Measurements from ENCODE around the gene ANAPC16.

The ANAPC16 gene

GRCh38 chr10:72241691-72242252, 26.0 kb downstream of the ANAPC16 start:
- no peak overlapping the region for H2AK5ac ChIP-seq (ENCODE audit: low read depth, low read length)

GRCh38 chr10:72242675-72243074, 26.9 kb downstream of the ANAPC16 start:
- no peak overlapping the region for H3K27ac ChIP-seq (replicated peaks; ENCODE audit: low read length)

More at GRCh38 chr10:72241691-72242252, 26.0 kb downstream of the ANAPC16 start:
- Histone ChIP-seq H3K36me3 (replicated peaks in 1 of 2; ENCODE audit: control insufficient read depth in 2 of 2, insufficient read depth in 2 of 2, low read length in 2 of 2) (peaks cover 0 to 2% of the 10 kb centered on the region in 2 donors), H3K9ac (ENCODE audit: low read depth, low read length, poor library complexity) (no peak overlapping the region), H3K18ac (ENCODE audit: low read length) (no peak overlapping the region), H3K4ac (ENCODE audit: low read length) (no peak overlapping the region), H3K27ac (replicated peaks; ENCODE audit: low read length) (no peak overlapping the region), H3K14ac (ENCODE audit: low read length) (no peak overlapping the region), H4K8ac (ENCODE audit: low read depth, low read length) (no peak overlapping the region), H3K79me1 (ENCODE audit: low read depth, low read length) (no peaks in the 10 kb centered on the region), H3K4me1 (ENCODE audit: control insufficient read depth in 2 of 2, insufficient read depth in 1 of 2, low read depth in 1 of 2, low read length in 2 of 2) (peaks cover 2 to 5% of the 10 kb centered on the region in 2 donors), H2BK12ac (ENCODE audit: low read length) (no peak overlapping the region), H3K27me3 (ENCODE audit: control insufficient read depth in 3 of 3, insufficient read depth in 3 of 3, low read depth in 1 of 3, low read length in 3 of 3) (no peaks in the 10 kb centered on the region), H3K4me3 (ENCODE audit: low read length in 2 of 2) (no peak overlapping the region), H2BK15ac (ENCODE audit: low read length) (no peak overlapping the region), H3K23ac (ENCODE audit: low read depth, low read length, poor library complexity) (no peak overlapping the region), H3K9me3 (replicated peaks in 1 of 2; ENCODE audit: control insufficient read depth in 2 of 2, insufficient read depth in 1 of 2, low read depth in 1 of 2, low read length in 2 of 2) (no peaks in the 10 kb centered on the region), H4K91ac (ENCODE audit: low read depth, low read length, poor library complexity) (no peak overlapping the region), H2BK5ac (ENCODE audit: low read length) (no peak overlapping the region), H2BK120ac (ENCODE audit: low read depth, low read length) (no peak overlapping the region), H2AFZ (ENCODE audit: low read length) (no peak overlapping the region), H3K4me2 (ENCODE audit: insufficient read depth, low read length, poor library complexity, severe bottlenecking) (no peak overlapping the region)
- DNase-seq (ENCODE audit: low spot score), result no peak
- no CpG with 5 or more reads among the region's 8 CpGs for WGBS, 2 donors (ENCODE audit: extremely low coverage in 2 of 2, insufficient read length in 2 of 2, insufficient replicate concordance in 1 of 2)

GRCh38 chr10:72243822-72244437, 28.1 kb downstream of the ANAPC16 start:
- H2BK5ac ChIP-seq (ENCODE audit: low read length), result no peak overlapping the region
- H3K9me3 ChIP-seq (replicated peaks in 1 of 2; ENCODE audit: control insufficient read depth in 2 of 2, insufficient read depth in 1 of 2, low read depth in 1 of 2, low read length in 2 of 2), result no peaks in the 10 kb centered on the region
- no peaks in the 10 kb centered on the region for H3K27me3 ChIP-seq (ENCODE audit: control insufficient read depth in 3 of 3, insufficient read depth in 3 of 3, low read depth in 1 of 3, low read length in 3 of 3)
- no peak overlapping the region for H2BK120ac ChIP-seq (ENCODE audit: low read depth, low read length)
- no peak overlapping the region for H2BK15ac ChIP-seq (ENCODE audit: low read length)
- H3K27ac ChIP-seq (replicated peaks; ENCODE audit: low read length), result no peak overlapping the region
- H2AK5ac ChIP-seq (ENCODE audit: low read depth, low read length), result peak overlapping the region; percentile 85
- no peak overlapping the region for H2AFZ ChIP-seq (ENCODE audit: low read length)
- DNase-seq (ENCODE audit: low spot score), result no peak
- H3K36me3 ChIP-seq (replicated peaks in 1 of 2; ENCODE audit: control insufficient read depth in 2 of 2, insufficient read depth in 2 of 2, low read length in 2 of 2), result no peaks in the 10 kb centered on the region
- H3K14ac ChIP-seq (ENCODE audit: low read length), result no peak overlapping the region
- no peaks in the 10 kb centered on the region for H3K79me1 ChIP-seq (ENCODE audit: low read depth, low read length)
- no peak overlapping the region for H3K9ac ChIP-seq (ENCODE audit: low read depth, low read length, poor library complexity)
- no peak overlapping the region for H4K8ac ChIP-seq (ENCODE audit: low read depth, low read length)
- H3K4me2 ChIP-seq (ENCODE audit: insufficient read depth, low read length, poor library complexity, severe bottlenecking), result no peak overlapping the region
- no peak overlapping the region for H3K18ac ChIP-seq (ENCODE audit: low read length)
- no peak overlapping the region for H3K4ac ChIP-seq (ENCODE audit: low read length)
- peaks cover 14 to 16% of the 10 kb centered on the region in 2 donors for H3K4me1 ChIP-seq (ENCODE audit: control insufficient read depth in 2 of 2, insufficient read depth in 1 of 2, low read depth in 1 of 2, low read length in 2 of 2)
- H2BK12ac ChIP-seq (ENCODE audit: low read length), result no peak overlapping the region
- no peak overlapping the region for H3K23ac ChIP-seq (ENCODE audit: low read depth, low read length, poor library complexity)
- no peak overlapping the region for H3K4me3 ChIP-seq (ENCODE audit: low read length in 2 of 2)
- no peak overlapping the region for H4K91ac ChIP-seq (ENCODE audit: low read depth, low read length, poor library complexity)
- WGBS, 2 donors (ENCODE audit: extremely low coverage in 2 of 2, insufficient read length in 2 of 2, insufficient replicate concordance in 1 of 2), result no CpG with 5 or more reads among the region's 11 CpGs

More at GRCh38 chr10:72242675-72243074, 26.9 kb downstream of the ANAPC16 start:
- WGBS, 2 donors (ENCODE audit: extremely low coverage in 2 of 2, insufficient read length in 2 of 2, insufficient replicate concordance in 1 of 2), result no CpG with 5 or more reads among the region's 4 CpGs
- H3K9me3 ChIP-seq (replicated peaks in 1 of 2; ENCODE audit: control insufficient read depth in 2 of 2, insufficient read depth in 1 of 2, low read depth in 1 of 2, low read length in 2 of 2), result no peaks in the 10 kb centered on the region
- H3K4me1 ChIP-seq (ENCODE audit: control insufficient read depth in 2 of 2, insufficient read depth in 1 of 2, low read depth in 1 of 2, low read length in 2 of 2), result peaks cover 2 to 5% of the 10 kb centered on the region in 2 donors
- H3K14ac ChIP-seq (ENCODE audit: low read length), result no peak overlapping the region
- H2BK12ac ChIP-seq (ENCODE audit: low read length), result no peak overlapping the region
- peak overlapping the region; percentile 20 for H3K18ac ChIP-seq (ENCODE audit: low read length)
- H3K4ac ChIP-seq (ENCODE audit: low read length), result no peak overlapping the region
- H3K23ac ChIP-seq (ENCODE audit: low read depth, low read length, poor library complexity), result no peak overlapping the region
- no peaks in the 10 kb centered on the region for H3K27me3 ChIP-seq (ENCODE audit: control insufficient read depth in 3 of 3, insufficient read depth in 3 of 3, low read depth in 1 of 3, low read length in 3 of 3)
- no peak overlapping the region for H2BK120ac ChIP-seq (ENCODE audit: low read depth, low read length)
- H4K91ac ChIP-seq (ENCODE audit: low read depth, low read length, poor library complexity), result no peak overlapping the region
- H2BK5ac ChIP-seq (ENCODE audit: low read length), result no peak overlapping the region
- no peak overlapping the region for H3K4me3 ChIP-seq (ENCODE audit: low read length in 2 of 2)
- no peak overlapping the region for H2BK15ac ChIP-seq (ENCODE audit: low read length)
- H2AFZ ChIP-seq (ENCODE audit: low read length), result peak overlapping the region; percentile 56
- no peak overlapping the region for H3K4me2 ChIP-seq (ENCODE audit: insufficient read depth, low read length, poor library complexity, severe bottlenecking)
- peak overlapping the region; percentile 64 for H3K9ac ChIP-seq (ENCODE audit: low read depth, low read length, poor library complexity)
- no peaks in the 10 kb centered on the region for H3K36me3 ChIP-seq (replicated peaks in 1 of 2; ENCODE audit: control insufficient read depth in 2 of 2, insufficient read depth in 2 of 2, low read length in 2 of 2)
- no peaks in the 10 kb centered on the region for H3K79me1 ChIP-seq (ENCODE audit: low read depth, low read length)
- H4K8ac ChIP-seq (ENCODE audit: low read depth, low read length), result no peak overlapping the region
- no peak for DNase-seq (ENCODE audit: low spot score)
- H2AK5ac ChIP-seq (ENCODE audit: low read depth, low read length), result no peak overlapping the region

- Histone ChIP-seq H2AK5ac (ENCODE audit: low read depth, low read length) (no peak overlapping the region), H3K4me1 (ENCODE audit: control insufficient read depth in 2 of 2, insufficient read depth in 1 of 2, low read depth in 1 of 2, low read length in 2 of 2) (peaks cover 16 to 18% of the 10 kb centered on the region in 2 donors), H3K79me1 (ENCODE audit: low read depth, low read length) (no peaks in the 10 kb centered on the region), H3K14ac (ENCODE audit: low read length) (no peak overlapping the region), H3K36me3 (replicated peaks in 1 of 2; ENCODE audit: control insufficient read depth in 2 of 2, insufficient read depth in 2 of 2, low read length in 2 of 2) (no peaks in the 10 kb centered on the region), H3K4me2 (ENCODE audit: insufficient read depth, low read length, poor library complexity, severe bottlenecking) (no peak overlapping the region), H2BK5ac (ENCODE audit: low read length) (no peak overlapping the region), H3K4me3 (ENCODE audit: low read length in 2 of 2) (no peak overlapping the region), H3K4ac (ENCODE audit: low read length) (no peak overlapping the region), H4K8ac (ENCODE audit: low read depth, low read length) (no peak overlapping the region), H3K27ac (replicated peaks; ENCODE audit: low read length) (no peak overlapping the region), H2AFZ (ENCODE audit: low read length) (no peak overlapping the region), H4K91ac (ENCODE audit: low read depth, low read length, poor library complexity) (no peak overlapping the region), H3K18ac (ENCODE audit: low read length) (no peak overlapping the region), H3K9ac (ENCODE audit: low read depth, low read length, poor library complexity) (no peak overlapping the region), H3K27me3 (ENCODE audit: control insufficient read depth in 3 of 3, insufficient read depth in 3 of 3, low read depth in 1 of 3, low read length in 3 of 3) (no peaks in the 10 kb centered on the region), H3K9me3 (replicated peaks in 1 of 2; ENCODE audit: control insufficient read depth in 2 of 2, insufficient read depth in 1 of 2, low read depth in 1 of 2, low read length in 2 of 2) (no peaks in the 10 kb centered on the region), H3K23ac (ENCODE audit: low read depth, low read length, poor library complexity) (no peak overlapping the region), H2BK120ac (ENCODE audit: low read depth, low read length) (no peak overlapping the region), H2BK15ac (ENCODE audit: low read length) (no peak overlapping the region), H2BK12ac (ENCODE audit: low read length) (no peak overlapping the region)
- WGBS, 2 donors (ENCODE audit: extremely low coverage in 2 of 2, insufficient read length in 2 of 2, insufficient replicate concordance in 1 of 2), result no CpG with 5 or more reads among the region's 5 CpGs
- DNase-seq (ENCODE audit: low spot score), result no peak
Measured at GRCh38 chr10:72244573-72245038, 28.8 kb downstream of the ANAPC16 start.
